KBM-7 (cell line): ENCODE data around the gene FRMD1.

Source experiments
- DNase-seq: peaks from one replicate; pipeline ENCODE4 v3.0.0-alpha.2; 2015
- in situ Hi-C: fragments of 300-500 bp; cut with MboI; formaldehyde crosslinking; loops from 2 replicates; pipeline ENCODE4 v1.14.3; 2020; ENCODE audit warnings: low sequenced_read_pairs, low pct_unique_long_range_greater_than_20kb, mixed read lengths

FRMD1 gene

GRCh38 chr6:168097621-168098430 lies 18.8 kb upstream of the FRMD1 start:
- in situ Hi-C loops, result no loop called here
- no peak for DNase-seq

- no peak for DNase-seq
- in situ Hi-C loops, result no loop called here
These were observed 18.2 kb upstream of the FRMD1 start for GRCh38 chr6:168097221-168097620.

- in situ Hi-C loops, result no loop called here
- DNase-seq, result no peak
These were observed 17.3 kb upstream of the FRMD1 start for GRCh38 chr6:168096271-168096764.

- DNase-seq, result no peak
- in situ Hi-C loops, result no loop called here
These were observed 16.8 kb upstream of the FRMD1 start for GRCh38 chr6:168095716-168096250.

GRCh38 chr6:168095171-168095691 lies 16.2 kb upstream of the FRMD1 start:
- no peak for DNase-seq
- in situ Hi-C loops, result no loop called here

GRCh38 chr6:168093634-168094033 lies 14.6 kb upstream of the FRMD1 start:
- no peak for DNase-seq
- in situ Hi-C loops, result no loop called here

GRCh38 chr6:168093071-168093505 lies 14.1 kb upstream of the FRMD1 start:
- in situ Hi-C loops, result no loop called here
- no peak for DNase-seq

GRCh38 chr6:168092541-168092940 lies 13.5 kb upstream of the FRMD1 start:
- no peak for DNase-seq
- in situ Hi-C loops, result no loop called here

GRCh38 chr6:168091381-168092264 lies 12.6 kb upstream of the FRMD1 start:
- in situ Hi-C loops, result no loop called here
- DNase-seq, result no peak

GRCh38 chr6:168090706-168091105 lies 11.7 kb upstream of the FRMD1 start:
- in situ Hi-C loops, result no loop called here
- DNase-seq, result no peak

- DNase-seq, result no peak
- in situ Hi-C loops, result no loop called here
These were observed 11.2 kb upstream of the FRMD1 start for GRCh38 chr6:168090064-168090690.

- in situ Hi-C loops, result no loop called here
- no peak for DNase-seq
These were observed 10.4 kb upstream of the FRMD1 start for GRCh38 chr6:168089186-168090063.

- in situ Hi-C loops, result no loop called here
- DNase-seq, result no peak
These were observed 9.4 kb upstream of the FRMD1 start for GRCh38 chr6:168088161-168089053.

GRCh38 chr6:168087436-168088160 lies 8.6 kb upstream of the FRMD1 start:
- in situ Hi-C loops, result no loop called here
- DNase-seq, result no peak

- in situ Hi-C loops, result no loop called here
- no peak for DNase-seq
These were observed 7.6 kb upstream of the FRMD1 start for GRCh38 chr6:168086616-168087015.

GRCh38 chr6:168086066-168086465 lies 7.1 kb upstream of the FRMD1 start:
- in situ Hi-C loops, result no loop called here
- no peak for DNase-seq
